HEK293T (cell line): ENCODE data around the gene PSME1.

Source experiments
- BHLHE40 ChIP-seq: fragments of 450-650 bp; IDR thresholded peaks from 2 replicates; pipeline ENCODE4 v1.6.1; 2016; ENCODE audit warnings: mild to moderate bottlenecking, moderate library complexity, borderline replicate concordance
- HDGF ChIP-seq: fragments of 450-650 bp; IDR thresholded peaks from 2 replicates; pipeline ENCODE4 v1.6.1; 2017; ENCODE audit warnings: antibody characterized with exemption, borderline replicate concordance
- NFRKB ChIP-seq: fragments of 450-650 bp; IDR thresholded peaks from 2 replicates; pipeline ENCODE4 v1.6.1; 2016; ENCODE audit warnings: mild to moderate bottlenecking, moderate library complexity
- TARDBP ChIP-seq: fragments of 450-650 bp; IDR thresholded peaks from 2 replicates; pipeline ENCODE4 v1.6.1; 2016
- ZNF384 ChIP-seq: fragments of 450-650 bp; IDR thresholded peaks from 2 replicates; pipeline ENCODE4 v1.6.1; 2016

DNA sequence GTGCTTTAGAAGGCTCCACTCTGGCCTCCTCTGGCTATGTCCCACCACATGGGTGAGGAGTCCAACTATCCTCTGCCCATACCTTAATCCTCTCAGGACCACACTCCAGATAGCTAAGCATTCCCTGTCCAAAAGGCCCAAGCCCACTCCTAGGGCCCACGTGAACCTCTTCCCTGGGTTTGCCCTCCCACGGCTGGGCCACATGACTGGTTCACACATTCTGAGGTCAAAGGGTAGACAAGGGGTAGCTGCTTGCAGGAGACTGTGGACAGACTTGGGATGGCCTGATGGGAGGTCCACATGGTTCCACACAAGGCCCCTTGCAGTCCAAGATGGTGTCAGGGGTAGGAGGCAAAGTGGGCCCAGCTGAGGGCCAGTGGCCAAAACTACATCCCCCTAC is 47.9 kb upstream of the PSME1 start:
- TF ChIP-seq ZNF384: no peak
- no peak for TF ChIP-seq TARDBP
- no peak for TF ChIP-seq NFRKB
- TF ChIP-seq BHLHE40: no peak
- TF ChIP-seq HDGF: no peak
